ENCODE results near the gene CDC42BPG. TPM values are rescaled to one million over a fixed set of nuclear protein-coding genes. Genes with fewer than 3 reads are reported as not detected.
A peak's percentile ranks its signal among the peaks of the same experiment; 100 is the strongest.

Gene CDC42BPG
- total and polyA plus RNA-seq, 9 of the 15 experiments (the other 6 are each of a cell fraction or from before 2014, with no cell fraction given): 0.04 to 8.8 (median 2.1) TPM

GRCh38 chr11:64827451-64827839 lies 17.0 kb downstream of the CDC42BPG start:
- H3K27me3 ChIP-seq (ENCODE audit: control insufficient read depth in 2 of 2, insufficient read depth in 2 of 2, low read length in 2 of 2): no peaks in the 10 kb centered on the region
- no peak overlapping the region; the same call in 2 of the 3 replicates for H3K27ac ChIP-seq (ENCODE audit: extremely low read depth, low read depth, low read length)
- no peaks in the 10 kb centered on the region for H3K9me3 ChIP-seq (replicated peaks; ENCODE audit: control insufficient read depth, insufficient read depth, low read depth, low read length)
- peaks cover 10 to 45% of the 10 kb centered on the region in 2 experiments; a peak in 4 of 5 replicates for H3K4me1 ChIP-seq (replicated peaks in 1 of 2; ENCODE audit: control insufficient read depth in 2 of 2, insufficient read depth in 2 of 2, low read length in 2 of 2)
- ChIA-PET POLR2A (interaction anchor here (0.6 to 1.5 kb wide), 2 partner anchors 9 to 12 kb away, joined by 3 read pairs; no protein-coding TSS in a partner anchor), CTCF (ENCODE audit: low intra/inter-chr PET ratio) (no interaction called here)
- intact Hi-C loops (cut with micrococcal nuclease) (no loop called here), in situ Hi-C loops (cut with MboI) (no loop called here)
- FAIRE-seq (no peak), ATAC-seq (no peak), DNase-seq (ENCODE audit: extremely low read depth in 1 of 4, low spot score in 3 of 4) (no peak)
- no peaks in the 10 kb centered on the region for H3K9me1 ChIP-seq (ENCODE audit: control insufficient read depth, insufficient read depth, low read length)
- TF ChIP-seq ZNF274 (IDR thresholded peaks at IDR 0.05; ENCODE audit: borderline replicate concordance, low read depth, low read length) (no peak), NR2F6 (CRISPR knock-in tag; IDR thresholded peaks at IDR 0.05) (no peak), POLR2G (IDR thresholded peaks at IDR 0.05; ENCODE audit: low read depth, low read length) (peak; percentile 35; the same call in 1 of the 2 replicates), ZNF282 (CRISPR knock-in tag; IDR thresholded peaks at IDR 0.05) (0 out of 2 replicates have a peak, but pooled peaks have one; percentile 21), NR3C1 (CRISPR knock-in tag; IDR thresholded peaks at IDR 0.05) (no peak), TSHZ1 (CRISPR knock-in tag; IDR thresholded peaks at IDR 0.05) (no peak), ATF3 (IDR thresholded peaks at IDR 0.05) (no peak), ATF3 (CRISPR knock-in tag; conservative IDR thresholded peaks at IDR 0.05) (no peak), LCOR (CRISPR knock-in tag; IDR thresholded peaks at IDR 0.05) (no peak), ZNF232 (CRISPR knock-in tag; IDR thresholded peaks at IDR 0.05) (no peak), ARHGAP35 (IDR thresholded peaks at IDR 0.05; ENCODE audit: partially characterized antibody) (no peak), ELF4 (CRISPR knock-in tag; IDR thresholded peaks at IDR 0.05) (no peak), ZNF57 (CRISPR knock-in tag; IDR thresholded peaks at IDR 0.05) (no peak)
- 96% methylated on average over 20 of the region's 22 CpGs for WGBS (ENCODE audit: insufficient coverage, low coverage, missing lambda C conversion rate)
- H2AFZ ChIP-seq (ENCODE audit: low read depth, low read length): no peak overlapping the region
- no peak overlapping the region for H3K4me3 ChIP-seq
- no peak overlapping the region for H3K4me2 ChIP-seq (ENCODE audit: insufficient read depth, low read length)
- peak overlapping the region in 1 of 2 experiments; percentile 43; a peak in 2 of 4 replicates for H3K9ac ChIP-seq (ENCODE audit: insufficient read depth in 1 of 2, low read depth in 2 of 2, low read length in 2 of 2)
- H3K79me2 ChIP-seq (ENCODE audit: control insufficient read depth, insufficient read depth, low read length): no peaks in the 10 kb centered on the region
- BruUV-seq (replicated peaks): no TSS peak
- no peaks in the 10 kb centered on the region for H4K20me1 ChIP-seq (replicated peaks; ENCODE audit: control insufficient read depth, insufficient read depth, low read length)
- H3K36me3 ChIP-seq (ENCODE audit: control insufficient read depth, insufficient read depth, low read length): peaks cover 49% of the 10 kb centered on the region

Measured in K562 (cell line).